NCI-H345 treated with DMSO at 0.1 percent for 48 hours (cell line): ENCODE measurements around the gene SECISBP2L.

ENCODE experiments used
- DNase-seq: peaks from one replicate; lab custom pipeline; 2025; ENCODE audit not compliant: unreplicated experiment; lab: John Stamatoyannopoulos, UW

SECISBP2L gene

DNA sequence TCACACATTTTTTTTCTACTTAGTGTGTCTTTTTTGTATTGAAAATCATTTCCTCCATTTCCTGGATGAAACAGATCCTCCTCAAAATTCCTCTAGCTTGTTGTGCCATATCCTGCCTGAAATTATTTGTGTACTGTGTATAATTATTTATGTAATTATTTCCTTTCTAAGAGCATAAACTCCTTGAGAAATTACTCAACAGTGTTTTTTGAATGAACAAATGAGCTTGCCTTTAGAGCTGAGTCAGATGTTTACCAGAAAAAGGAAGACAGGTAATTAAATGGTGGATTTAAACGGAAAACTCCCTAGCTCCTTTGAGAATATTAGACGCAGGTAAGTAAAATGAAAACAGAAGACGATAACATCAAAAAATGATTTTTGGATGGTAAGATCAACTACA, 13.2 kb upstream of the SECISBP2L start:
- no peak for DNase-seq

DNA sequence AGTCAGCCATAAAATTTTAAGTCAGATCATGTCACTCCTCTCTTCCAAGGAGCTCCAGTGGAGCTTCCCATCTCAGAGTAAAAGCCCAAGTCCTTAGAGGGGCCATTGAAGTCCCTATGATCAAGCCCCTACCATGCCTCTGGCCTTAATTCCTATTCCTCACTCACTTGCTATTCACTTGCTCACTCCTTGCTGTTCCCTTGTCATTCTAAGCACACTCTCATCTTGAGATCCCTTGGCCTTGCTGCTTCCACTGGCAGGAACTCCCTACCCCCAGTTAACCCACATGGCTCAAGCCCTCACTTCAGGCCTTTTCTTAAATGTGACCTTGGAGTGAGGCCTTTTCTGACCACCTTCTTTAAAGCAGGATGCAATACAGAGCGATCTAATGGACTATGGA, 12.3 kb upstream of the SECISBP2L start:
- DNase-seq: no peak

DNA sequence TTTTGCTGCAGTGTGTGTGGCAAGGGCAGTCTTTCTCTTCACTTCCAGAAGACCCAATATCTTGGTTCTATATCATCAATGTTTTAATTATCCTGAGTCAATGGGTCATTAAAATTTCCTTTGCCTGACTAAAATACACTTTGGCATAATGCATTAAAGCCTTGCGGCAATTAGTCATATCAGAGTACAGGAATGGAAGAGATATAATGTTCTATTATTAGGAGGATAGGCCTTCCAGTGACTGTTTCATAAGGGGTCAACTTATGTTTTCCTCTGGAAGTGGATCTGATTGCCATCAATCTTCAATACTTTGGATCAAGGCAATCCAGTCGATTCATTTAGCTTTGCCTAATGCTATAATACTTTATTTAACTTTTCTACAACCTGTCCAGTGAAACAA, 9.4 kb upstream of the SECISBP2L start:
- DNase-seq: no peak

DNA sequence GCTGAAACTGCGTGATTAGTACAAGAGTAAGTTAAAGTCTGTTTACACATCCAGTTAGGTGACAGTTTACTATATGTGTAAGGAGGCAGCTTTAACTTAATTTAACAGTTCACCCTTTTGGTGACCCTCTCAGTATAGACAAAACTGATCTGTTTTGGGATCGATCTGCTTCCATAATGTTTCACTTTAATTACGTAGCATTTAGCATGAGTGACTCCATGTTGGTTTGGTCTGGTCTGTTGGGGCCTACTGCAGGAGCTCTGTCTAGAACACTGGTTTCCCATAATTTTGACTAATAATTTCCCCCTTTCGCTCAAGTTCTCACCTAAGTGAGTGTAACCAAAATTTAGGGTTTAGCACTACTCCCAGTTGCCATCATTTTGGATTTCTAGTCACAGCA, 6.4 kb upstream of the SECISBP2L start:
- no peak for DNase-seq

DNA sequence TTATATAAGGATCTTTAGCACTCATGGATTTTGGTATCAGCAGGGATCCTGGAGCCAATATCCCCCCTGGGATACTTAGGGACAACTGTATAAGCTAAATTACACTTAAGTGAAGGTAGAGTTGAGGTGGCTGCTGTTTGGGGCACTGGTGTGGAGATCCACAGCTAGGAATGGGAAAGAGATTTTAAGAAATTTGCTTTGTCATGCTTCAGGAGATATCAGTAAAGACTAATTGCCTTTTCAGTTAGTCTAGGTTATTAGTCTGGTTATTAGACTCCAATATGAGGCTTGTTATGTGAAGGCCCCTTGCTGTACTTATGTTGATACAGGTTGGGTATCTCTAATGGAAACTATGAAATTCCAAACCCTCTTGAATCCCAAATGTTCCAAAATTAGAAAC, 1.2 kb upstream of the SECISBP2L start:
- DNase-seq: no peak

DNA sequence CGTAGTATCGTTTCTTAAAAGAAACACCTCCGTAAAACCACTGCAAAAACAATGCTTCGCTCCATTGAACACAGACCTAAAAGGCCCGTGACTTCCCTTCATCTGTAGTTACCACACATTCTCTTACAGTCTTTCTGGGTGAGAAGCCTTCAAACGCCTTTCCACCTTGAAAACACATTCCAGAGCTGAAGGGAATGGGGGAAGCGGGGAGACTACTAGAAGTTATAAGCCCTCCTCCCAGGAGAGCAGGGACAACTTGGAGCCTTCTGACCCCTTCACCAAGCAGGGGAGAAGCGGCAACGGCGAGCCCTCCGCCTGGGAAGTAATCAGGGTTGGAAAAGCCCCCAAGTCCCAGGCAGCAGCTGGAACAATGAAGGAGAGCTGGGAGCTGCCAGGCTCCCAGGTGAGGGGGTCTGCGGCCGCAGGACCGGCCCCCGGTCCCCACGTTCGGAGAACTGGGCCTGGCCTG, 461 bp downstream of the SECISBP2L start:
- DNase-seq: no peak

DNA sequence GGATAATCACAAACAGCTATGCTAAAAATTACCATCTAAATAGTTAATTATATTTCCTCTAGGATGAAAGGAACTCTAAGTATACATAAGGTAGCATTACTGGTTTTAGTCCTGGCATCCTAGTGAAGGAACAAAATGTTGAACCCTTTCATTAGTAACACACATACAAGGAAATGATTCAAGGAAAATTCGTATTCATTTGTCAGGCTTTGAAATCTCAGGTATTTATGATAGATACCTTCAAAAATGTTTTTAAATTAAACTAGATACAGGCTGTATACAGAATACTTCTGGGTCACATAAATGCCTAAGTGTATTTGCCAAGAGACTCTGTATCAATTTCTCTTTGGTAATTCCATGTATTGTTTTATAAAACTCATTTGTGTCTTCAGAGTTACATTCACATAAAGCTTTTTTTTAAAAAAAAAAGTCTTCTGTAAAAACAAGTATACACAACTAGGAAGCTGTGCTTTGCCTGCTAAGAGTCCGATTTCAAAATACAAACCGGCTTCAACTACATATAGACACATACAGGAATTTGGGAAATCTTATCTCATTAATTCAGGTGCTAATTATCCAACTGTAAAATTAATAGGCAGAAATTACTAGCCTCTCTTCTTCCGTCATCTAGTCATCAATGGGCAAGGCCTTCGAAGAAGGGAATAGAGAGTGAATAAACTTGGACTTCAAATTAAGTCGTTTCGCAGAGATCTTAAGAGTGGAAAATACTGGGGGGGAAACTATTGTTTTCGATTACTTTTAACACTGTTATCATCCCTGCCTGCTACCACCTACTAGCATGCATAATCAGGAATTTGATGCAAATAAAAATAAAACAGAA, 1.3 kb downstream of the SECISBP2L start:
- no peak for DNase-seq

DNA sequence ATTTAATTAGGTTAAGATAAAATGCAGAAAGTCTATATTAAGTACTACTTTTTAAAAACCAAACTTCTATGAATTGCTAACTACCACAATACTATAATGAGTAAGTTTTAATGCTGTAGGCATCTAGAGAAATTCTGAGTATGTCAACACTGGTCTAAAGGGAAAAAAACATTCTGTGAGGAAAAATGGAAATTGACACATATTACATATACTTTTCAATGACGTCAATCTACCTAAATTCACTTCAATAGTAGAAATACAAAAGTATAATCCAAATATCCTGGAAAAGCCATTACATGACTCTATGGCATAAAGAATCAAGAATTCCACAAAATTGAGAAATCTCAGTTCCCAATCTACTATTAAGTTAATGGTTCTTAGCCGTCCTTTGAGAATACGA, 2.2 kb downstream of the SECISBP2L start:
- DNase-seq: no peak

DNA sequence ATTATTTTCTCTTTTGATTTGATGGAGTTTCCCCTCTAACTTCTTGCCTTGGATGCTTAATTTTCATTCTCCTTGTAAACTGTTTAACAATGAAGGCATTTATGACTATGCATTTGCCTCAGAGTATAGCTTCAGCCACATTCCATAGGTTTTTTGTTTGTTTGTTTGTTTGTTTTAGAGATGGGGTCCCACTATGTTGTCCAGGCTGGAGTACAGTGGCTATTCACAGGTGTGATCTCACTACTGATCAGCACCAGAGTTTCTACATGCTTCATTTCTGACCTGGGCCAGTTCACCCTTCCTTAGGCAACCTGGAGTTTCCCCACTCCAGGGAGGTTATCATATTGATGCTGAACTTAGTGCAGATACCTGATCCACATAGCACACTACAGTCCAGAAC, 4.1 kb downstream of the SECISBP2L start:
- DNase-seq: no peak

DNA sequence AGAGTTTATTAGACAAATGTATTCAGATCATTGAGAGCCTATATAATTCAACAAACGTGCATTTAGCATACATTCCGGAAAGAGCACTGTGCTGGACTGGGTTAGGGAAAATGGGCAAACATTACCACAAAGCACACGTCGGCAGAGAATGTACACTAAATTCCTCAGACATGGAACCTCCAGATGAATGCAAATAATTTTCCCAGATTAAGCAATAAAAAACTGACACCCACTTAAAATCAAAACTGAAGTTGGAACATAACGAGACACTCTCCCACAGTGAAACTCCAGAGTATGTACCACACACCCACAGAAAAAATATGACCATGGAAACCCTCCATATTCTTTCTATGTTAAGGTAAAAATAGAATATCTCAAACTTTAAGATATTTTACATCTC, 4.8 kb downstream of the SECISBP2L start:
- DNase-seq: no peak

DNA sequence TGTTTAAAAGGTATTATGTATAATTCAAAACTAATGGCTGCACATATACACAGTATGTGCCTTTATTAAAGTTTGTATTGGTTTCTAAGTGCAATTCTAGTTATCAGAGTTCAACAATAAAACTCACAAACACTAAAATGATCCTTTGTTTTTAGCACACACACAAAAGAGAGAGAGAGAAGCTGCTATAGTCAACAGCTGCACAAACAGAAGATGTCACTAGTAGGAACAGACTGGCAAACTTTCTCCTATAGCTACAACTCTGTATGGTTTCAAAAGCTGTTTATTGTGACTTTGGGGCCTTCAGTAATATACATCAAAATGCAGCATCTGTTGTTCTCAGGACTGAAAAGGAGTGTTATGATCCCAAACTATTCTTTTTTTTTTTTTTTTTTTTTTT, 6.1 kb downstream of the SECISBP2L start:
- DNase-seq: no peak

DNA sequence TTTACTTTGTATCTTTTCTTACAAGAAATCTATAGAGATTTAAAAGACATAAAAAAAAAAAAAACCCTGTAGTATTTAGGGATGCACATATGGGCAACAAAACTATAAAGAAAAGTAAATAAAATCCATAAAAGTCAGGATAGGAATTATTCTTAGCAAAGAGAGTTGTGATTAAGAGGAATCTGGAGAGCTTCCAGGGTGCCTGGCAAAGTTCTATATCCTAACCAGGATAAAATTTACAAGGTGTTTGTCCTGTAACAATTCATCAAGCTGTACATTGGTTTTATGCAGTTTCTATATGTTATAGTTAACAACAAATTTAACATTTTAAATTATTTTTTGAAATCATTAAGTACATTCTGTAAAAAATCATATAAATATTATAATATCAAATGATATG, 7.9 kb downstream of the SECISBP2L start:
- DNase-seq: no peak

DNA sequence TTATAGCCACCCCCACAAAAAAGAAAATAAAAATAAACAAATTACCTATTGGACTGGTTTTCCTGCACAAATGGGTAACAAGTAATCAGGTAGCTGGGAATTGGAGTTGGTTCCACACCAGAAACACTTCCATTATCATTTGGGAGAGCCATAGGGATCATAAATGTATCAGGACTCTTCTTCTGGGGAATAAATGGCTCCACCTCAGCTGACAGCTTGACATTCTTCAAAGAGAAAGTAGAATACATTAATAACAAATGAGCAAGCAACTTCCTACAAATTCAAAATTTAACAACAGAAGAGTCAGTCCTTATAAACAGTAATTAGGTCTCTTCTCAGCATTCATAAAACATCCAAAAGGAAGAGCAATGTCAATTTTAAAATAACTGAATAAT, 8.7 kb downstream of the SECISBP2L start:
- no peak for DNase-seq

DNA sequence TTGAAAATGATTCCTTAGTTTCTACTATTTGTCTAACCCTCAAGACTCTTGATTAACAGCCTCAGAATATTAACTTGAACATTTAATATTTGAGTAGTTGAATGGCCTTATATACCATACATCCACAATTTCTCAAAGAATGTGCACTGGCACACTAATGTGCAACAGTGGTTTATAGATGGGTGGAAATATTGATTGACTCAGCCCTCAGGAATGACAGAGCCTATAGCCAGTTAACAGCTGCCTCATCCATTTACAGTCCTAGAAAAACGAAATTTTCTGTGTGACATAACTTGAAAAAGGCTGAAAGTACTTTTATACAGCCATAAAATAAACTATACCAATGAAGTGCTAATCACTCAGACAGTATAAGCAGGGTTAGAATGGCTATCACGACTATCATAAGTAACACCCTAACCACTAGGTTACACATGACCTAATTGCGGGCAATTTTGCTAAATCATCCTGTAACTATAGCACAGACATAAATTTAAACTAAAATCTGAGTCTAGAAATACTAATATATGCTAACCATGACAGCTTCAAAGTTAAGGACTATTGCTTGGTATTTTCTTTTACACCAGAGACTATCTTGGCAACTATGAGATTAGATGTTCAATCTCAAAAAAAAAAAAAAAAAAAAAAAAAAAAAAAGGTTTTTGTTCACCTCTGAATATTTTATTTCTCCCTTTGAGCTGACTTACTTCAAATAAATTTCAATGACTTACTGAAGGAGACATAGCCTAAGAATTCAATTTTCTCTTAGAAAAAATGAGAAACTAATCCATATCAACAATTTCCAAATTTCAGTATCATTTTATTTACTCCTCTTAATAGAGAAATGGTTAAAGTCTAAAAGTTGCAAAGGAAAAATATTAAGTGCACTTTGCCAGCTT, 9.3 kb downstream of the SECISBP2L start:
- no peak for DNase-seq

DNA sequence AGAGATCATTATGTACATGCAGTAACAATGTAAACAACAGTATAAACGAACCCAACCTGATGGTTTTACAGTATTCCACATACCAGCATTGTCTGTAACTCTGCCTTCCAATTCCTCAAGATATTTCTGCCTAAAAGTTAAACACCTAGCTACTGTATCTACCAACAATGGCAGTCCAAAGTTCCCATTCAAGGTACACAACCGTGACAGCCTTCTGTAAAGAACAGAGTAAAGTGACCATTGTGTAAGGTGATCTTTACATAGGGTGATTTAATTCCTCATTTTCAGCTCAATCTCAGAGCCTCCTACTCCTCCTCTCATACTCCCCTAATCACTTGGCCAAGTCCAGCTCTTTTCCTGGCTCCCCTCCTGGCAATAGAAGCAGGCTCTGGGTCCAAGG, 10.4 kb downstream of the SECISBP2L start:
- no peak for DNase-seq

DNA sequence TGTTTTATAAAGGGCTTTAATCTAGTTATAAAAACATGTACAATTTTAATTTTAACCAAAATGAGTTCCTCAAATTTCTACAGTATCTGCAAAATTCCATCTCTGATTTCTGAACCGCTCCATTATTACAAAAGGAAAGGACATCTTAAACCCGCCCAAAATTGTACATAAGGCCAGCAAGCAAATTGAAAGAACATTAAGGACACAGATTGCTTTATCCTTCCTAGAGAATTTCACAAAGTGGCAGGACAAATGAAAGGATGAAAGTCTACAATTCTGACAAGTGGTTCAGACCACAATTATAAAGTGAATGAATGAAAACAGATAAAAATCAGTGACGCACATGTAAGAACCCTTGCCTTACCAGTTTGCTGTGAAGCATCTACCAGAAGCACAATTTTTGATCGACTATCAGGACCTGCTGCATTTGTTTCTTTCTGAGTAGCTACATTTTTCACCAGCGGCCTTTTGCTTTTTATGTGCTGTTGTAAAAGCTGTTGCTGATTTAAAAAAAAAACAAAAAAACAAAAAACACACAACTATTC, 13.6 kb downstream of the SECISBP2L start:
- DNase-seq: no peak

DNA sequence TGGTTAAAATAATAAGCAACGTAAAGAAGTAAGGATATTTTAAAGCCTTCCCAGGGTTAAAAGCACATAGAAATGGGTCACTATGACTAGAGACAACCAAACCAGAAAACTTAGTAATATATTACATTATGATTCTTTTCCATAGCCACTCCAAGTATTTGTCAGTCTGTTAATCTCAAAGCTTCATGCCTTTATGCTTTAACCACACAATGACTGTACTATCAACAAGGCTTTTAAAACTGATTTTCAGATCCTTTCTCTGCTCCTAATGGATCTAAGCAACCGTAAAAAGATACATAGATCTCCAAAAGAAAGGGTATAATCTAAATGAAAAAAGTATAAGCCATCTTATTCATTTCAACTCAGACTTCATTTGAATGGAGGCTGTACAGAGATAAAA, 14.4 kb downstream of the SECISBP2L start:
- no peak for DNase-seq

DNA sequence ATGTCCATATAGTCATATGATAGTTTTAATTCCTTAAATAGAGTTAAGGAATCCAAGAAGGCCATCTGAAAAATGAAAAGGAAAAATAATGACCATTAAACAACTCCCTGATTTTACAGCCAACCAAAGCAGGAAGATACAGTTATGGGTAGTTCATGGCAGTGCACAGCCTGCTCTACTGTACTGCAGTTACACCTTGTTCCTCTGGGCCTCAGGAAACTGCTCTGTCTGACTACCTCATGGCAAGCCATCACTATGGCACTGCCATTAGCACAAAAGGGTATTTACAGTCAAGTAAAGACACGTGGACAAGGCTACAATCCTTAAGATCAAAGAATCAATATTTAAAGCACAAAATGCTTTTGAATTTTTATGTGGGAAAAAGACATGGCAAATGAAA, 19.5 kb downstream of the SECISBP2L start:
- no peak for DNase-seq

DNA sequence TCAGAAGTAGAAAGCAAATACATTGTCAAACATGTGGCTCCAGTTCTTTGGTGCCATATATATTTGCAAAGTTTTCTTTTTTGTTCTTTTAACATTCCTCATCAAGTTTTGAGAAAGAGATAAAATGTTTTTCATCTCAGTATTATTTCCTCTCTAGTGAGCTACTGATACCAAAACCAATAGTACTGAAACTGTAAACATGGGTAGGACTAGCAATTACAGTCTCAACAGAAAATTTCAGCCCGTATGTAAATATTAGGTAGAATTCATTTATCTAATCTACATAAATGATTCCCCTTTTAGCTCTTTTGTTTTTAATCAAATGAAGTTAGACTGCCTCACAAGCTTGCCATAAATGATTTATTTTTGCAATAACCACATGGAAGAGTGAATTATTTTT, 21.4 kb downstream of the SECISBP2L start:
- no peak for DNase-seq

DNA sequence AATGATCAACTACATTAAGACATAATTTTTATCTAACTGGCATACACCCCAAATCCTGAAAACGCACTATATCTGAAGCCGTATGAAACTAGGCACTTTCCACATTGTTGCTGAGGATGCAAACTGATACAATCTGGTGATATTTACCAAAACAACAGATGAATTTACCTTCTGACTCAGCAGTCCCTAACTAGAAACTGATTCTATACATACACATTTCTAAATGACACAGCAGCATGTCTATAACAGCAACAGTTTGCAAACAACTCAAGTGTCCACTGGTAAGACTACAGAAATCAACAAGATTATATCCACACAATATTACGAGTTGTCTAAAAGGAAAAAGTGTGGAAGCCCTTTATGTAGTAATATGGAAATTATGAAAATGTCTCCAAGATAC, 22.9 kb downstream of the SECISBP2L start:
- no peak for DNase-seq

DNA sequence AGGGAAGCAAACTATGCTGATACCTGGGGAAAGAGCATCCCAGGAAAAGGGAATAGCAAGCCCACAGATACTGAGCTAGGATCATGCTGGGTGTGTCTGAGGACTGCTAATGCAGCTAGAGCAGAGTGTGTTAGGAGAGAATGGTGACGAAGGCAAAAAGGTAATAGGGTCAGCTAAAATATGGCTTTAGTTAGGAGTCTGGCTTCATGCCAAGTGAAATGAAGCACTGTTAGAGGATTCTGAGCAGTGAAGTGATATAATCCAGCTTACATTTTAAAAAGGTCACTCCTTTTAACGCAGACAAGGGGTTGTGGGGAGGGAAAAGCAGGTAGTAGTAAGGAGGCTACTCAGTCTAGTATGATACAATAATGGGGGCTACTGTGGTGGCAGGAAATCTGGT, 30.4 kb downstream of the SECISBP2L start:
- no peak for DNase-seq

DNA sequence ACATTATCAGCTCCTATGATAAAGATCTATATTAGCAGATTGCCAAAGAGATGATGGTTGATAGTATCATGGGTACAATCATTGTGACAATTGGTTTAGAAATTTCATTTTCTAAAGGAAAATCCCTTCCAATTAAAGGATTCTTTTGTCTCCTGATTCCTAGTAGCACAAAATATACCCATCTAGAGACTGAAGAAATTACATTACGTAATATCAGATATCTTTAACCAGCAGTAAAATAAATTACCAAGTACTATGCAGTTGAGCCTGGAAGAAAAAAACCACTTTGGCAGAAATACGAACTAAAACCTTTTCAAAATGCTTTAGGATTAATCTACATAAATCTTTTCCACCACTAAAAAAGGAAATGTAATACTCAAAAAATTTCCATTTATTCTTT, 46.9 kb downstream of the SECISBP2L start:
- DNase-seq: no peak
